Caki2 (cell line): ENCODE measurements around the gene MANBA. TPM values are rescaled to one million over a fixed set of nuclear protein-coding genes. Genes with fewer than 3 reads are reported as not detected.
A peak's percentile ranks its signal among the peaks of the same experiment; 100 is the strongest.
"Not testable (repeated sequence)": the region's sequence is repeated elsewhere in the genome, so short reads cannot be mapped to it uniquely, and the experiment has no call there.

Experiments used
- DNase-seq: peaks from one replicate; pipeline ENCODE4 v3.0.0-alpha.2; 2015; ENCODE audit warnings: low read depth
- in situ Hi-C: cut with HindIII; loops from 2 replicates; pipeline ENCODE4 v1.10.0; 2016; ENCODE audit warnings: low sequenced_read_pairs, low pct_unique_long_range_greater_than_20kb, mixed read lengths
- total RNA-seq: library from RNA; depleted of rRNA; stranded (reverse); fragments of >200 nt; shearing (Covaris generic); gene quantifications from 2 replicates; pipeline ENCODE4 v1.2.3, GENCODE V29; 2014; ENCODE audit warnings: low replicate concordance

MANBA gene
- total RNA-seq, 1 experiment from 2014 or later = 17.8 TPM

GRCh38 chr4:102640669-102641068 lies 120.1 kb downstream of the MANBA start:
- in situ Hi-C loops = no loop called here
- no peak for DNase-seq

DNA sequence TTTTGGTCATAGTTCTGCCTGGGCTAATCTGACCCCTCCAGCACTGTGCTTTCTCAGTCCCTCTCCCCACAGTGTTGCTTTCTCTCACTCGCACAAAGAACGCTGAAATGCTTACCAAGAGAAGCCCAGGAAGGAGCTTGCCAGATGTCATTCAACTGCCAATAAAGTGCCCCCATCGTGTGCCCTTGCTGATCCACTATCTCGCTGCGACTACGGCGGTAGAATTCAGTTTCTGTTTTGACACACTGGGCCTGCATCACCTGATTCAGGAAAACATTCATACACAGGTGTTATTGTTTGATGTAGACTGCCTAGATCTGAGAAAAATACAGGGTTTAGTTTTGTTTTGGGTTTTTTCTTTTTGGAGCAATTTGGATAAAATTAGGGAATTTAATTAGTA lies 121.2 kb downstream of the MANBA start:
- in situ Hi-C loops = loop anchor here (10.0 kb wide), 1 partner anchor 165 kb away; no protein-coding TSS in a partner anchor
- no peak for DNase-seq

GRCh38 chr4:102638621-102639020 lies 122.1 kb downstream of the MANBA start:
- in situ Hi-C loops = loop anchor here (10.0 kb wide), 1 partner anchor 166 kb away; no protein-coding TSS in a partner anchor

DNA sequence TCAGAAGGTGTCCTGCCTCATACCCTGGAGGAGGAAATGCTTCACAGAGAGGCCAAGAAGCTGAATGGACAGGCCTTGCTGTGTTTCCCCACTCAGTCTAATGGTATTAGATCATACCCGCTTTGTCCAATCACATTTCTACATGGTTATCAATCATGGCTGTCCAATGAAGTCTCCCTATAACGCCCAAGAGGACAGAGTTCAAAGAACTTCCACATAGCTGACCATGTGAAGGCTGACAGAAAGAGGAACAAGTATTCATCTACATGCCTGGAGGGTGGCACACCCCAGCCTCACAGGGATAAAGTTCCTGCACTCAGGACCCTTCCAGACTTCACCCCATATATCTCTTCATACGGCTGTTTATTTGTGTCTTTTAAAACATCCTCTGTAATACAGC lies 123.4 kb downstream of the MANBA start:
- no peak for DNase-seq
- in situ Hi-C loops = loop anchor here (10.0 kb wide), 1 partner anchor 167 kb away; no protein-coding TSS in a partner anchor

More at GRCh38 chr4:102638621-102639020, 122.1 kb downstream of the MANBA start:
- no peak for DNase-seq

DNA sequence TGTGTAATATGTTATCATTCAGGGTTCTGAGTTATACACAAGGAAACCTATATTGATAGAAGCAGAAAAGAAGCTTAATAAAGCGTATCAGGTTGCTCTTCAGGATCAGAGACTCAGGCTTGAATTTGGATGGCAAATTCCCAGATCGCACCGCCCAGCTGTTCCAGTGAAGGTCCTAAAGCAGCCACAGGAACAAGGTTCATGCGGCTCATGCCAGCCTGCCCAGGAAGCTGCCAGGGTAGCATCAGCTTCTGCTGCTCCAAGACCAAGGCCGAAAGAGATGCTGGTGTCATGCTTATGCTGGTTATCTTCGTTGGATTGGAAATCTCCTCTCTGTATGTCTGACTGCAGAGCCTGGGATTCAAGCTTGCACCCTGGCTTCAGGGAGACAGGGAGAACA lies 127.7 kb downstream of the MANBA start:
- in situ Hi-C loops = loop anchor here (10.0 kb wide), 1 partner anchor 172 kb away; no protein-coding TSS in a partner anchor
- no peak for DNase-seq

- no peak for DNase-seq
- in situ Hi-C loops = loop anchor here (10.0 kb wide), 1 partner anchor 172 kb away; no protein-coding TSS in a partner anchor
Measured at GRCh38 chr4:102632241-102633065, 128.3 kb downstream of the MANBA start.

- in situ Hi-C loops = loop anchor here (10.0 kb wide), 1 partner anchor 173 kb away; no protein-coding TSS in a partner anchor
- no peak for DNase-seq
Measured at GRCh38 chr4:102631616-102632015, 129.2 kb downstream of the MANBA start.

GRCh38 chr4:102629673-102630072 lies 131.1 kb downstream of the MANBA start:
- in situ Hi-C loops = loop anchor here (10.0 kb wide), 1 partner anchor 175 kb away; no protein-coding TSS in a partner anchor
- no peak for DNase-seq

DNA sequence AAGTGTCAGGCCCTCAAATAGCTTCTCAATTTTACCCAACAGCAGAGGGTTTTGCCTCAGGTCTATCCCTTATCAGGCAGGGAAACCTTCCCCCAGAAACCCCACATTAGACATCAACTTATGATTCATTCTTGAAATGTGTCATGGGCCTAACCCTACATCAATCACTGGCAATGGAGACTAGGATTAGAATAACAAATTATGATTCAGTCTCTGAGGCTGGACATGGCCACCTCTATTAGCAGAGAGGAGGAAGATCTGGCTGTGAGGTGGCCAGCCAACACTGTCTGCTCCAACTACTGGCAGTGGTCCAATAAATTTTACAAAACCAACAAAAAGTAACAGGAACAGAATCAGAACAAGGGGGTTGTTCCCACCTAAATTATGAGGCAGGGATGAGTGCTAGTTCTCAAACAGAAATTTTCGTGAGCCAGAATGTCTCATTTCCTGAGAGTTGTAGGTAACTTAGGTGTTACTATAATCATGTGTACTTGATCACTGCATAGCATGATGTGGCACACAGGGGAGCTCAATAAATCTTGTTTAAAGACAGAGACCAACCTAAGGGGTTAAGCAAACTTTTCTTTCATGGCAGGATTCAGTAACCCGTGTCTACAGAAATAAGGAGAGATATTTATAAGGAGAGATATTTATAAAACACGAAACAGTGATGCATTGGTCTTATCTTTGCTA lies 132.8 kb downstream of the MANBA start:
- DNase-seq = peak; percentile 79

GRCh38 chr4:102625232-102625930 lies 135.4 kb downstream of the MANBA start:
- DNase-seq = no peak
- in situ Hi-C loops = no loop called here

More for the DNA sequence above, 132.8 kb downstream of the MANBA start:
- in situ Hi-C loops = no loop called here

- no peak for DNase-seq
- in situ Hi-C loops = loop anchor here (25.0 kb wide), 1 partner anchor 388 kb away; the partner anchor contains the start of gene SLC9B1
Measured at GRCh38 chr4:102624505-102624904, 136.3 kb downstream of the MANBA start.

GRCh38 chr4:102623622-102624021 lies 137.1 kb downstream of the MANBA start:
- in situ Hi-C loops = loop anchor here (25.0 kb wide), 1 partner anchor 389 kb away; the partner anchor contains the start of gene SLC9B1
- peak; percentile 35 for DNase-seq

GRCh38 chr4:102620697-102621497 lies 139.9 kb downstream of the MANBA start:
- in situ Hi-C loops = loop anchor here (25.0 kb wide), 1 partner anchor 391 kb away; the partner anchor contains the start of gene SLC9B1

GRCh38 chr4:102619776-102620631 lies 140.8 kb downstream of the MANBA start:
- in situ Hi-C loops = loop anchor here (25.0 kb wide), 1 partner anchor 392 kb away; the partner anchor contains the start of gene SLC9B1
- DNase-seq = not testable (repeated sequence)

More at GRCh38 chr4:102620697-102621497, 139.9 kb downstream of the MANBA start:
- peak; percentile 91 for DNase-seq

DNA sequence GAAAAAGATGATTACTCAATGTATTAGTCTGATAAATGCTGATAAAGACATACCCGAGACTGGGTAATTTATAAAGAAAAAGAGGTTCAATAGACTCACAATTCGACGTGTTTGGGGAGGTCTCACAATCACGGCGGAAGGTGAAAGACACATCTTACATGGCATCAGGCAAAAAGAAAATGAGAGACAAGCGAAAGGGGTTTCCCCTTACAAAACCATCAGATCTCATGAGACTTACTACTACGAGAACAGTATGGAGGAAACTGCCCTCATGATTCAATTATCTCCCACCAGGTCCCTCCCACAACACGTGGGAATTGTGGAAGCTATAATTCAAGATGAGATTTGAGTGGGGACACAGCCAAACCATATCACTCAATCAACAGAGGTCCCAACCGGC lies 141.7 kb downstream of the MANBA start:
- in situ Hi-C loops = loop anchor here (25.0 kb wide), 1 partner anchor 393 kb away; the partner anchor contains the start of gene SLC9B1
- DNase-seq = not testable (repeated sequence)

GRCh38 chr4:102616636-102617035 lies 144.1 kb downstream of the MANBA start:
- in situ Hi-C loops = loop anchor here (25.0 kb wide), 1 partner anchor 396 kb away; the partner anchor contains the start of gene SLC9B1

More at GRCh38 chr4:102616636-102617035, 144.1 kb downstream of the MANBA start:
- DNase-seq = no peak
